ENCODE results near the gene MAP7. TPM values are rescaled to one million over a fixed set of nuclear protein-coding genes. Genes with fewer than 3 reads are reported as not detected.

MAP7 gene
- total and polyA plus RNA-seq, 2 experiments from 2014 or later: 44.7 to 49.2 TPM

DNA sequence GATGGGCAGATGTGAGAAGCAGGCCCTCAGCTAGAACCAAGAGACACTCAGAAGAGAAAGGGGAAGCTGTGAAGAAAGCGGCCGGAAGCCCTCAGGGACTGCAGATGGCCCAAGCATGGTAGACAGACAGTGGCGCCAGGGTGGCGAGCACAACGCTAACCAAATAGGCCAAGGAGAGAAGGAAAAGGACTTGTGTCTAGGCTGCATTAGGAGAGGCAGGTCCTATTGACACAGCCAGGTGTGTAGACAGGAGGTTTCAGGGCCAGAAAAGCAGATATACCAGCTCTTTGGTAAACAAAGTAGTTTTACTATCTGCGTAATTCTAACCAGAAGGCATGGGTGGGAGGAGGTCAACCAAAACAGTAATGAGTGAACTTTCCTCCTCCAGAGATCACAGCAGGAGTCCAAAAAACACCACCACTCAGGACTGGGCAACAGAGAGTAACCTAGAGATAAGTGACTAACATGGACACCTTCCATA is 15.8 kb upstream of the MAP7 start (continued):
- no peak for TF ChIP-seq ZNF462 (CRISPR knock-in tag; IDR thresholded peaks at IDR 0.05)
- no peak for TF ChIP-seq ZNF114 (CRISPR knock-in tag; IDR thresholded peaks at IDR 0.05)
- TF ChIP-seq NANOG (IDR thresholded peaks at IDR 0.05; ENCODE audit: borderline replicate concordance): no peak
- TF ChIP-seq POLR2AphosphoS5 (IDR thresholded peaks at IDR 0.05; ENCODE audit: low read depth): no peak
- TF ChIP-seq EZH2phosphoT487 (IDR thresholded peaks at IDR 0.05; ENCODE audit: unreplicated experiment): no peak
- no peak for TF ChIP-seq CREB1 (CRISPR knock-in tag; IDR thresholded peaks at IDR 0.05; ENCODE audit: low read depth)

DNA sequence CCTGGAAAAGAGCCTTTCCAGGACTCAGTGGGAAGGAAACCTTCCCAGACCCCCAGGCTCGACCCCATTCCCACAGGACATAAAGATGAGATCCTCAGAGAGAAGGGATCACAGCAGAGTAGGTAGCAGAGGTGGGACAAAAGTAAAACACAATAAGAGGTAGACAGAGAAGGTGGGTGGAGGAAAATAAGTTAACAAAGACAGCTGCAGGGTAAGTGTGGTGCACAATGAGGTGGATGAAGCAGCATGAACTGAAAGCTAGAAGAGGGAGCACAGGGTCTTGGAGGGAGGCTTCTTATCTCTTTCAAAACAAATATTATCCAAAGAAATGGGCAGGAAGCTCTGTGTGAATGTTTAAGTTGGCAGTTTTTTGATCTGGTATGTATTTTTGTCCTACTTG is 14.0 kb upstream of the MAP7 start:
- Histone ChIP-seq H3K4me1 (ENCODE audit: insufficient read depth) (no peaks in the 10 kb centered on the region), H4K20me1 (replicated peaks; ENCODE audit: insufficient read depth) (no peaks in the 10 kb centered on the region), H3K4me2 (no peak overlapping the region), H3K27me3 (ENCODE audit: insufficient read depth) (no peaks in the 10 kb centered on the region), H3K79me2 (replicated peaks; ENCODE audit: insufficient read depth) (no peaks in the 10 kb centered on the region), H2AFZ (no peak overlapping the region), H3F3A (replicated peaks; ENCODE audit: low read depth) (no peaks in the 10 kb centered on the region), H3K9me2 (ENCODE audit: insufficient read depth) (no peaks in the 10 kb centered on the region), H3K4me3 (no peak overlapping the region), H3K36me3 (ENCODE audit: insufficient read depth) (no peaks in the 10 kb centered on the region), H3K27ac (ENCODE audit: low read depth) (no peak overlapping the region)
- no peak for ATAC-seq
- TF ChIP-seq REST (IDR thresholded peaks at IDR 0.05; ENCODE audit: unreplicated experiment) (no peak), POLR2AphosphoS5 (IDR thresholded peaks at IDR 0.05; ENCODE audit: low read depth) (no peak), EZH2 (IDR thresholded peaks at IDR 0.05; ENCODE audit: low read depth, unreplicated experiment) (no peak), EZH2phosphoT487 (IDR thresholded peaks at IDR 0.05; ENCODE audit: unreplicated experiment) (no peak), ZNF331 (CRISPR knock-in tag; IDR thresholded peaks at IDR 0.05; ENCODE audit: low read depth) (no peak), ZNF114 (CRISPR knock-in tag; IDR thresholded peaks at IDR 0.05) (no peak)
- TF ChIP-seq, protein P1, sequence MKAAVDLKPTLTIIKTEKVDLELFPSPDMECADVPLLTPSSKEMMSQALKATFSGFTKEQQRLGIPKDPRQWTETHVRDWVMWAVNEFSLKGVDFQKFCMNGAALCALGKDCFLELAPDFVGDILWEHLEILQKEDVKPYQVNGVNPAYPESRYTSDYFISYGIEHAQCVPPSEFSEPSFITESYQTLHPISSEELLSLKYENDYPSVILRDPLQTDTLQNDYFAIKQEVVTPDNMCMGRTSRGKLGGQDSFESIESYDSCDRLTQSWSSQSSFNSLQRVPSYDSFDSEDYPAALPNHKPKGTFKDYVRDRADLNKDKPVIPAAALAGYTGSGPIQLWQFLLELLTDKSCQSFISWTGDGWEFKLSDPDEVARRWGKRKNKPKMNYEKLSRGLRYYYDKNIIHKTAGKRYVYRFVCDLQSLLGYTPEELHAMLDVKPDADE (IDR thresholded peaks at IDR 0.05): no peak
- H3K27ac Mint-ChIP-seq: no peak overlapping the region
- no peaks in the 10 kb centered on the region; the same call in 2 of the 3 replicates for H3K4me1 Mint-ChIP-seq
- no peaks in the 10 kb centered on the region; the same call in 1 of the 3 replicates for H3K9me3 Mint-ChIP-seq
- no peak for DNase-seq (ENCODE audit: low spot score)
- no peak overlapping the region for H3K4me3 Mint-ChIP-seq
- H3K36me3 Mint-ChIP-seq (ENCODE audit: low read depth): no peaks in the 10 kb centered on the region
- no peaks in the 10 kb centered on the region for H3K27me3 Mint-ChIP-seq (ENCODE audit: insufficient read depth, low read depth, poor library complexity)
